HepG2 (cell line): ENCODE results near the gene STAP2. TPM values are rescaled to one million over a fixed set of nuclear protein-coding genes. Genes with fewer than 3 reads are reported as not detected.

Experiments
- BRD4 ChIP-seq: sonication (generic); formaldehyde crosslinking; IDR thresholded peaks from 2 replicates; pipeline ENCODE4 v1.4.0; 2020; ENCODE audit warnings: missing genetic modification reagents
- CBFB ChIP-seq: sonication (generic); formaldehyde crosslinking; IDR thresholded peaks from 2 replicates; pipeline ENCODE4 v1.4.0; 2020; ENCODE audit warnings: missing genetic modification reagents
- CBX2 ChIP-seq, 2 experiments: fragments of 200-600 bp in 1 of 2; sonication (generic); formaldehyde crosslinking in 1 of 2; IDR thresholded peaks; 2 replicates each; pipeline versions ENCODE4 v1.7.0 to v1.8.1; 2018 to 2022; ENCODE audit warnings: low read depth in 2 of 2, low read length in 1 of 2, mild to moderate bottlenecking in 1 of 2, missing genetic modification reagents in 1 of 2
- CENPT ChIP-seq: sonication (generic); formaldehyde crosslinking; IDR thresholded peaks from 2 replicates; pipeline ENCODE4 v1.8.0; 2022; ENCODE audit warnings: low read depth, mild to moderate bottlenecking, moderate library complexity, missing genetic modification reagents
- DNMT1 ChIP-seq: sonication (generic); formaldehyde crosslinking; IDR thresholded peaks from 2 replicates; pipeline ENCODE4 v1.5.1; 2020; ENCODE audit warnings: mild to moderate bottlenecking, missing genetic modification reagents
- FOXA1 ChIP-seq, 2 experiments: fragments of 450-650 bp in 1 of 2; sonication (generic) in 1 of 2; formaldehyde crosslinking in 1 of 2; IDR thresholded peaks; 2 replicates each; pipeline versions ENCODE4 v1.4.0 to v1.6.1; 2016 to 2020; ENCODE audit warnings: missing genetic modification reagents in 1 of 2
- GATA4 ChIP-seq: sonication (generic); IDR thresholded peaks from 2 replicates; pipeline ENCODE4 v1.6.1; 2016; ENCODE audit warnings: antibody characterized with exemption, low read depth, borderline replicate concordance
- MATR3 ChIP-seq: sonication (generic); formaldehyde crosslinking; IDR thresholded peaks from 2 replicates; pipeline ENCODE4 v1.4.0; 2020; ENCODE audit warnings: missing genetic modification reagents
- MED8 ChIP-seq: sonication (generic); formaldehyde crosslinking; IDR thresholded peaks from 2 replicates; pipeline ENCODE4 v1.8.1; 2023; ENCODE audit warnings: mild to moderate bottlenecking, missing genetic modification reagents; ENCODE audit not compliant: insufficient replicate concordance
- MIXL1 ChIP-seq: IDR thresholded peaks from 2 replicates; pipeline ENCODE4 v1.6.1; 2016
- PHF21A ChIP-seq: sonication (generic); formaldehyde crosslinking; IDR thresholded peaks from 2 replicates; pipeline ENCODE4 v1.5.0; 2020; ENCODE audit warnings: mild to moderate bottlenecking, missing genetic modification reagents
- PITX1 ChIP-seq: sonication (generic); formaldehyde crosslinking; IDR thresholded peaks from 2 replicates; pipeline ENCODE4 v1.5.1; 2020; ENCODE audit warnings: mild to moderate bottlenecking, missing genetic modification reagents
- POLR2AphosphoS5 ChIP-seq: IDR thresholded peaks from 2 replicates; pipeline ENCODE4 v1.6.1; 2012; ENCODE audit warnings: low read depth, low read length
- RFXAP ChIP-seq: sonication (generic); formaldehyde crosslinking; IDR thresholded peaks from 2 replicates; pipeline ENCODE4 v1.4.0; 2020; ENCODE audit warnings: missing genetic modification reagents, borderline replicate concordance
- SRSF9 ChIP-seq: fragments of 200-400 bp; formaldehyde crosslinking; IDR thresholded peaks from 2 replicates; pipeline ENCODE4 v1.6.1; 2018; ENCODE audit warnings: borderline replicate concordance, mild to moderate bottlenecking, low read depth, low read length; ENCODE audit not compliant: insufficient read depth, poor library complexity, severe bottlenecking
- TOPORS ChIP-seq: sonication (generic); formaldehyde crosslinking; IDR thresholded peaks from 2 replicates; pipeline ENCODE4 v1.8.0; 2023; ENCODE audit warnings: mild to moderate bottlenecking, missing genetic modification reagents
- ZFP36L2 ChIP-seq: sonication (generic); formaldehyde crosslinking; IDR thresholded peaks from 2 replicates; pipeline ENCODE4 v1.4.0; 2020; ENCODE audit warnings: missing genetic modification reagents
- ZFP37 ChIP-seq: sonication (generic); formaldehyde crosslinking; IDR thresholded peaks from 2 replicates; pipeline ENCODE4 v1.4.0; 2020; ENCODE audit warnings: missing genetic modification reagents, borderline replicate concordance
- ZFX ChIP-seq: sonication (generic); formaldehyde crosslinking; IDR thresholded peaks from 2 replicates; pipeline ENCODE4 v1.4.0; 2020; ENCODE audit warnings: mild to moderate bottlenecking, low read depth, missing genetic modification reagents, moderate library complexity
- ZNF160 ChIP-seq: sonication (generic); formaldehyde crosslinking; IDR thresholded peaks from 2 replicates; pipeline ENCODE4 v1.8.0; 2022; ENCODE audit warnings: mild to moderate bottlenecking, inconsistent platforms, missing genetic modification reagents
- ZNF652 ChIP-seq: IDR thresholded peaks from 2 replicates; pipeline ENCODE4 v1.6.1; 2016; ENCODE audit warnings: low read depth, borderline replicate concordance
- ZNF766 ChIP-seq: sonication (generic); formaldehyde crosslinking; IDR thresholded peaks from 2 replicates; pipeline ENCODE4 v1.5.0; 2020; ENCODE audit warnings: missing genetic modification reagents, borderline replicate concordance
- polyA plus RNA-seq, 8 experiments: library from polyadenylated mRNA; depleted of rRNA in 3 of 8; stranded (reverse) in 7 of 8; unstranded in 1 of 8; fragments of >200 nt; fragmentation: Illumina TruSeq in 4 of 8; extraction: Trizol in 4 of 8; gene quantifications; 2 replicates each; pipeline versions ENCODE4 v1.2.1 to v1.2.3, GENCODE V29; 2011 to 2016; ENCODE audit warnings: low read depth in 4 of 8, missing spikeins in 1 of 8, mixed read lengths in 1 of 8; ENCODE audit not compliant: insufficient read depth in 1 of 8
- total RNA-seq, 5 experiments: library from RNA; depleted of rRNA; stranded (reverse); fragments of >200 nt; fragmentation: Illumina TruSeq; extraction: Trizol; gene quantifications; 2 replicates each; pipeline ENCODE4 v1.2.3, GENCODE V29; 2016; ENCODE audit warnings: low read depth in 1 of 5
- TF ChIP-seq, protein P1 (sequence below): sonication (generic); formaldehyde crosslinking; IDR thresholded peaks from 2 replicates; pipeline ENCODE4 v1.4.0; 2020; ENCODE audit warnings: missing genetic modification reagents
- TF ChIP-seq, protein P2 (sequence below): sonication (generic); formaldehyde crosslinking; IDR thresholded peaks from 2 replicates; pipeline ENCODE4 v1.8.0; 2022; ENCODE audit warnings: mild to moderate bottlenecking, missing genetic modification reagents; ENCODE audit not compliant: insufficient replicate concordance
- TF ChIP-seq, protein P3 (sequence below): sonication (generic); formaldehyde crosslinking; conservative IDR thresholded peaks from 2 replicates; pipeline ENCODE4 v1.4.0; 2020; ENCODE audit warnings: missing genetic modification reagents

STAP2 gene
- total and polyA plus RNA-seq, 2 of the 13 experiments (the other 11 are each of a cell fraction or from before 2014, with no cell fraction given), result 39.0 to 43.7 TPM

DNA sequence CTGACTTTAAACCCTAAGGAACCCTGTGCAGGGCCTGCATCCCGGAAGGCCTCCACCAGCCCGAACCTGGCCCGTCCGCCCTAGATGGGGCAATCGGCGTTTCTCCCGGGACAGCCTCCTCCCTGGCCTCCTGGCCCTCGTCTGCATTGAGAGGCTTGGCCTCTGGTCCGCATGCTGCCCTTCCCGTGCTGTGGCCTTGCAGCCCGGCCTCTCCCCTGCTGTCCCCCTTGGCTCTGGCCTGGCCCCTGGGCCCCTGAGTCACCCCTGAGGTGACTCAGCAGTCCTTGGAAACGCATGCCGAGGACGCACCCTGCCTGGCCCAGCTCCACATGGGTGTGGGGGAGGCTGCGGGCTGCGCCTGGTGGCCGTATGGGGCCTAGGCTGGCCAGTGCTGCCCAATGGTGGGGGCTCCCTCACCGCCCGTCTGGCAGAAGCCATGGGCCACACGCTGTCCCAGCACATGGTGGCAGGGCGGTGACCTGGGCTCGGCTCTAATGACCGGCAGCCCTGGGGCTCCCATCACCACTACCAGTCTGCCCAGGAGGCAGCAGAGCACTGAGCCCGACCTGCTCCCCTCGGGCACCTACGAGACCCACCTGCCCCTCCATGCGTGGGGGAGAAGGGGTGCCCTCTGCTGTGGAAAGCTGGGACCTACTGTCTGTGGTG is 36.0 kb upstream of the STAP2 start (continued):
- TF ChIP-seq TOPORS (CRISPR knock-in tag), result 0 out of 2 replicates have a peak, but pooled peaks have one; percentile 69
- peak; percentile 92 for TF ChIP-seq ZFX (CRISPR knock-in tag)
- TF ChIP-seq ZNF652 (CRISPR knock-in tag), result no peak
- peak; percentile 72; the same call in 1 of the 2 replicates for TF ChIP-seq CENPT (CRISPR knock-in tag)
- TF ChIP-seq PHF21A (CRISPR knock-in tag), result peak; percentile 43; the same call in 1 of the 2 replicates
- no peak for TF ChIP-seq SRSF9
- no peak for TF ChIP-seq ZFP36L2 (CRISPR knock-in tag)
- 0 out of 2 replicates have a peak, but pooled peaks have one; percentile 33 for TF ChIP-seq BRD4 (CRISPR knock-in tag)
- TF ChIP-seq MIXL1 (CRISPR knock-in tag), result no peak
- no peak for TF ChIP-seq GATA4
- no peak for TF ChIP-seq MATR3 (CRISPR knock-in tag)
- TF ChIP-seq DNMT1, result no peak
- no peak for TF ChIP-seq FOXA1 (IDR thresholded peaks at IDR 0.05)
- TF ChIP-seq FOXA1 (CRISPR knock-in tag; IDR thresholded peaks at IDR 0.05), result peak; percentile 8; the same call in 1 of the 2 replicates
- no peak for TF ChIP-seq CBX2 (IDR thresholded peaks at IDR 0.05; ENCODE audit: low read depth, low read length)
- no peak for TF ChIP-seq CBX2 (CRISPR knock-in tag; IDR thresholded peaks at IDR 0.05; ENCODE audit: low read depth)
- TF ChIP-seq, protein P1, sequence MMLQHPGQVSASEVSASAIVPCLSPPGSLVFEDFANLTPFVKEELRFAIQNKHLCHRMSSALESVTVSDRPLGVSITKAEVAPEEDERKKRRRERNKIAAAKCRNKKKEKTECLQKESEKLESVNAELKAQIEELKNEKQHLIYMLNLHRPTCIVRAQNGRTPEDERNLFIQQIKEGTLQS, result peak; percentile 93
- TF ChIP-seq ZNF766, result no peak
- no peak; the same call in 1 of the 2 replicates for TF ChIP-seq ZNF160 (CRISPR knock-in tag)
- TF ChIP-seq, protein P2, sequence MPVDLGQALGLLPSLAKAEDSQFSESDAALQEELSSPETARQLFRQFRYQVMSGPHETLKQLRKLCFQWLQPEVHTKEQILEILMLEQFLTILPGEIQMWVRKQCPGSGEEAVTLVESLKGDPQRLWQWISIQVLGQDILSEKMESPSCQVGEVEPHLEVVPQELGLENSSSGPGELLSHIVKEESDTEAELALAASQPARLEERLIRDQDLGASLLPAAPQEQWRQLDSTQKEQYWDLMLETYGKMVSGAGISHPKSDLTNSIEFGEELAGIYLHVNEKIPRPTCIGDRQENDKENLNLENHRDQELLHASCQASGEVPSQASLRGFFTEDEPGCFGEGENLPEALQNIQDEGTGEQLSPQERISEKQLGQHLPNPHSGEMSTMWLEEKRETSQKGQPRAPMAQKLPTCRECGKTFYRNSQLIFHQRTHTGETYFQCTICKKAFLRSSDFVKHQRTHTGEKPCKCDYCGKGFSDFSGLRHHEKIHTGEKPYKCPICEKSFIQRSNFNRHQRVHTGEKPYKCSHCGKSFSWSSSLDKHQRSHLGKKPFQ (CRISPR knock-in tag), result peak; percentile 73
- TF ChIP-seq PITX1, result 0 out of 2 replicates have a peak, but pooled peaks have one; percentile 11
- TF ChIP-seq MED8, result peak; percentile 83
- TF ChIP-seq, protein P3, sequence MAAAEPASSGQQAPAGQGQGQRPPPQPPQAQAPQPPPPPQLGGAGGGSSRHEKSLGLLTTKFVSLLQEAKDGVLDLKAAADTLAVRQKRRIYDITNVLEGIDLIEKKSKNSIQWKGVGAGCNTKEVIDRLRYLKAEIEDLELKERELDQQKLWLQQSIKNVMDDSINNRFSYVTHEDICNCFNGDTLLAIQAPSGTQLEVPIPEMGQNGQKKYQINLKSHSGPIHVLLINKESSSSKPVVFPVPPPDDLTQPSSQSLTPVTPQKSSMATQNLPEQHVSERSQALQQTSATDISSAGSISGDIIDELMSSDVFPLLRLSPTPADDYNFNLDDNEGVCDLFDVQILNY (CRISPR knock-in tag), result no peak
- TF ChIP-seq POLR2AphosphoS5, result no peak
- 0 out of 2 replicates have a peak, but pooled peaks have one; percentile 56 for TF ChIP-seq CBFB (CRISPR knock-in tag)
- no peak for TF ChIP-seq RFXAP (CRISPR knock-in tag)
- peak; percentile 93 for TF ChIP-seq ZFP37 (CRISPR knock-in tag)
